PFSK-1 (cell line): ENCODE results near the gene FOXK1.

Experiments used
- POLR2AphosphoS5 ChIP-seq: IDR thresholded peaks from 2 replicates; pipeline ENCODE4 v1.6.1; 2012; ENCODE audit warnings: low read depth, mild to moderate bottlenecking, control low read depth, low read length, moderate library complexity
- TAF1 ChIP-seq: IDR thresholded peaks from 2 replicates; pipeline ENCODE4 v1.6.1; 2012; ENCODE audit warnings: low read length, control low read depth, borderline replicate concordance; ENCODE audit not compliant: insufficient read depth
- TF ChIP-seq, protein P1 (sequence below), 2 experiments: IDR thresholded peaks; 2 replicates each; pipeline versions ENCODE4 v1.6.1 to v1.8.0; 2011 to 2012; ENCODE audit warnings: low read depth in 2 of 2, low read length in 2 of 2, control low read depth in 1 of 2, inconsistent platforms in 1 of 2, mild to moderate bottlenecking in 1 of 2, moderate library complexity in 1 of 2; ENCODE audit not compliant: insufficient read depth in 1 of 2

DNA sequence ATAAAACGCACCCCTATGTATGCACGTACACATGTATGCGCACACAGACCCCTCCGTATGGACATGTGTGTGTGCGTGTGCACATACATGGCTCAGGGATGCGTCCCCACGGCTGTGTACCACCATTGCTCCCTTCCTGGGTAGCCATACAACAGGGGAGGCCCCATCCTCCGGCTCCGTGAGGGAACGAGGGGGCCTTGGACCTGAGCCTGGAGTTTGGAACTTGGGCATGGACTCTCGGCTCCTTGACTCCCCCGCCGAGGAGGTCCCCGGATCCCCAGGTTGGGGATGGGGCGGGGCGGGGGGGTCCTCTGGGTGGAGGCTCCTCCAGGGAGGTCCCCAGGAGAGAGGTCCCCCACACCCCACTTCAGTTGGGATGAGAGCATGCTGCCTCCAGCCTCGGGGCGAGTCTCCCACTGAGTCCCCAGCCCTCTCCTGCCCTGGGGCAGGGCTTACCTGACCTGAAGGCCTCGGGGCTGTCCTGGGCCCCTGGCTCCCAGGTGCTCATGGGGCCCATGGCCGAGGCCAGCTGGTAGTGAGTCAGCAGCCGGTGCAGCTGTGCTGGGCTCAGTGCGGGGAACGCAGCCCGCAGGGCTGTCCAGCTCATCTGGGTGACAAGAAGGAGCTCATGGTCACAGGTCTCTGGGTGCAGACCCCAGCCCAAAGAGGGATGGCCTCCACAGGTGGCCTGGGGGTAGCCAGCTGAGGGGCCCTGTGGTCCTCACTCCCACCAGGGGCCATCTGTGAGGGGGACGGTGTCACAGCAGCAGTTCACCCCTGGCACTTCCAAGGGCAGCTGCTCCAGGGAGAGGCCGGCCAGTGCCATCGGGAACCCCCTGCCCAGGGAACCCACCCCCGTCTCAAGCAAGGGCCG is 123.3 kb downstream of the FOXK1 start:
- TF ChIP-seq TAF1 (no peak), POLR2AphosphoS5 (no peak)
- TF ChIP-seq, protein P1, sequence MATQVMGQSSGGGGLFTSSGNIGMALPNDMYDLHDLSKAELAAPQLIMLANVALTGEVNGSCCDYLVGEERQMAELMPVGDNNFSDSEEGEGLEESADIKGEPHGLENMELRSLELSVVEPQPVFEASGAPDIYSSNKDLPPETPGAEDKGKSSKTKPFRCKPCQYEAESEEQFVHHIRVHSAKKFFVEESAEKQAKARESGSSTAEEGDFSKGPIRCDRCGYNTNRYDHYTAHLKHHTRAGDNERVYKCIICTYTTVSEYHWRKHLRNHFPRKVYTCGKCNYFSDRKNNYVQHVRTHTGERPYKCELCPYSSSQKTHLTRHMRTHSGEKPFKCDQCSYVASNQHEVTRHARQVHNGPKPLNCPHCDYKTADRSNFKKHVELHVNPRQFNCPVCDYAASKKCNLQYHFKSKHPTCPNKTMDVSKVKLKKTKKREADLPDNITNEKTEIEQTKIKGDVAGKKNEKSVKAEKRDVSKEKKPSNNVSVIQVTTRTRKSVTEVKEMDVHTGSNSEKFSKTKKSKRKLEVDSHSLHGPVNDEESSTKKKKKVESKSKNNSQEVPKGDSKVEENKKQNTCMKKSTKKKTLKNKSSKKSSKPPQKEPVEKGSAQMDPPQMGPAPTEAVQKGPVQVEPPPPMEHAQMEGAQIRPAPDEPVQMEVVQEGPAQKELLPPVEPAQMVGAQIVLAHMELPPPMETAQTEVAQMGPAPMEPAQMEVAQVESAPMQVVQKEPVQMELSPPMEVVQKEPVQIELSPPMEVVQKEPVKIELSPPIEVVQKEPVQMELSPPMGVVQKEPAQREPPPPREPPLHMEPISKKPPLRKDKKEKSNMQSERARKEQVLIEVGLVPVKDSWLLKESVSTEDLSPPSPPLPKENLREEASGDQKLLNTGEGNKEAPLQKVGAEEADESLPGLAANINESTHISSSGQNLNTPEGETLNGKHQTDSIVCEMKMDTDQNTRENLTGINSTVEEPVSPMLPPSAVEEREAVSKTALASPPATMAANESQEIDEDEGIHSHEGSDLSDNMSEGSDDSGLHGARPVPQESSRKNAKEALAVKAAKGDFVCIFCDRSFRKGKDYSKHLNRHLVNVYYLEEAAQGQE (IDR thresholded peaks at IDR 0.05; ENCODE audit: insufficient read depth in 1 of 2, low read depth in 2 of 2, low read length in 2 of 2) = no peak
